Astrocyte (in vitro differentiated cells and primary cell): Measurements from ENCODE around the gene CARD8. TPM values are rescaled to one million over a fixed set of nuclear protein-coding genes. Genes with fewer than 3 reads are reported as not detected.

Experiments used
- DNase-seq: peaks from one replicate; pipeline ENCODE4 v3.0.0-alpha.2; 2010; ENCODE audit warnings: low read depth
- FAIRE-seq: peaks from 2 replicates; lab custom pipeline; 2011; peaks lifted over from hg19 to GRCh38; lab: Jason Lieb, UNC
- H2AFZ ChIP-seq: 2 replicates; pipeline ENCODE4 v1.6.0; 2012; ENCODE audit warnings: low read depth, low read length, inconsistent platforms
- H3K27ac ChIP-seq: 2 replicates; pipeline ENCODE4 v1.5.1; 2011; ENCODE audit warnings: low read depth, low read length, inconsistent platforms
- H3K27me3 ChIP-seq: 2 replicates; pipeline ENCODE4 v1.6.0; 2011; ENCODE audit warnings: low read length, inconsistent platforms; ENCODE audit not compliant: insufficient read depth
- H3K36me3 ChIP-seq: 2 replicates; pipeline ENCODE4 v1.5.1; 2011; ENCODE audit warnings: low read length, inconsistent platforms; ENCODE audit not compliant: insufficient read depth
- H3K4me1 ChIP-seq: 2 replicates; pipeline ENCODE4 v1.5.1; 2011; ENCODE audit warnings: low read length, inconsistent platforms; ENCODE audit not compliant: insufficient read depth
- H3K4me2 ChIP-seq: 2 replicates; pipeline ENCODE4 v1.6.0; 2012; ENCODE audit warnings: low read length, inconsistent platforms
- H3K4me3 ChIP-seq: 2 replicates; pipeline ENCODE4 v1.5.1; 2011; ENCODE audit warnings: low read depth, mild to moderate bottlenecking, low read length, inconsistent platforms; ENCODE audit not compliant: insufficient read depth
- H3K79me2 ChIP-seq: 2 replicates; pipeline ENCODE4 v1.6.0; 2012; ENCODE audit warnings: mild to moderate bottlenecking, low read length, inconsistent platforms; ENCODE audit not compliant: insufficient read depth
- H3K9ac ChIP-seq: 2 replicates; pipeline ENCODE4 v1.6.0; 2012; ENCODE audit warnings: mild to moderate bottlenecking, low read length, inconsistent platforms
- H3K9me3 ChIP-seq: 2 replicates; pipeline ENCODE4 v1.5.1; 2012; ENCODE audit warnings: low read depth, mild to moderate bottlenecking, low read length, inconsistent platforms; ENCODE audit not compliant: insufficient read depth
- H4K20me1 ChIP-seq: 2 replicates; pipeline ENCODE4 v1.6.0; 2012; ENCODE audit warnings: low read length, inconsistent platforms; ENCODE audit not compliant: insufficient read depth
- H3K27ac Mint-ChIP-seq: one replicate; pipeline ENCODE4 v1.8.0; 2021; ENCODE audit warnings: mild to moderate bottlenecking, mixed read lengths; ENCODE audit not compliant: unreplicated experiment
- H3K27me3 Mint-ChIP-seq: one replicate; pipeline ENCODE4 v1.8.0; 2021; ENCODE audit warnings: low read depth, mixed read lengths; ENCODE audit not compliant: unreplicated experiment
- H3K36me3 Mint-ChIP-seq: one replicate; pipeline ENCODE4 v1.8.0; 2021; ENCODE audit warnings: low read depth, mixed read lengths; ENCODE audit not compliant: unreplicated experiment
- H3K4me1 Mint-ChIP-seq: one replicate; pipeline ENCODE4 v1.8.0; 2021; ENCODE audit warnings: low read depth, mixed read lengths; ENCODE audit not compliant: unreplicated experiment
- H3K4me3 Mint-ChIP-seq: one replicate; pipeline ENCODE4 v1.8.0; 2021; ENCODE audit warnings: mild to moderate bottlenecking, moderate library complexity, mixed read lengths; ENCODE audit not compliant: unreplicated experiment
- H3K9me3 Mint-ChIP-seq: one replicate; pipeline ENCODE4 v1.8.0; 2021; ENCODE audit warnings: mild to moderate bottlenecking, mixed read lengths; ENCODE audit not compliant: unreplicated experiment
- EZH2 ChIP-seq: IDR thresholded peaks from 2 replicates; pipeline ENCODE4 v1.6.1; 2012; ENCODE audit warnings: mild to moderate bottlenecking, low read length, inconsistent platforms; ENCODE audit not compliant: insufficient read depth
- total RNA-seq: library from RNA; stranded (reverse); gene quantifications from 2 replicates; pipeline ENCODE4 v1.2.1, GENCODE V29; 2021
- TF ChIP-seq, protein P1 (sequence below): IDR thresholded peaks from 2 replicates; pipeline ENCODE4 v1.5.1; 2011; ENCODE audit warnings: low read depth, mild to moderate bottlenecking, inconsistent platforms, low read length, moderate library complexity; ENCODE audit not compliant: insufficient read depth

CARD8 gene
- total RNA-seq, 1 donor from 2014 or later, result 26.3 TPM

DNA sequence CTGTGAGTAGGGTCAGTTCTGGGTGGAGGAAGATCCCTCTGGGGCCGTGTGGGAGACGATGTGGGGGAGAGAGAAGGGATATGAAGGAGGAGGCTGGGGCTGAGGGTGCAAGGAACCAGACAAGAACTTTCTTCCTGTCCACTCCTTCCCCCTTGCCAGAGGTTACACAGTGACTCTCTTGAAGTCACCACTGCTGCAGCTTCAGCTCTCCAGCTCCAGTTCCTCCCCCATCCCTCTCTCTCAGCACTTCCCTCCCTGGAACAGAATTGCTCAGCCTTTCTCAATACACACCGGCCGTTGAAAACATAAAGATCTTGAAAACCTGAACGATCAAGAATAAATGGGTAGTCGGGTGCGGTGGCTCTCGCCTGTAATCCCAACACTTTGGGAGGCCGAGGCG lies 80.1 kb downstream of the CARD8 start:
- H3K4me1 Mint-ChIP-seq, result peaks cover 4% of the 10 kb centered on the region
- Histone ChIP-seq H3K9me3 (no peaks in the 10 kb centered on the region), H3K4me3 (no peak overlapping the region), H3K4me1 (peaks cover 9% of the 10 kb centered on the region), H3K36me3 (peaks cover 13% of the 10 kb centered on the region), H3K27me3 (no peaks in the 10 kb centered on the region), H4K20me1 (no peaks in the 10 kb centered on the region), H3K27ac (no peak overlapping the region), H3K9ac (no peak overlapping the region), H3K4me2 (no peak overlapping the region), H2AFZ (no peak overlapping the region), H3K79me2 (peaks cover 11% of the 10 kb centered on the region)
- H3K36me3 Mint-ChIP-seq, result peaks cover 20% of the 10 kb centered on the region
- DNase-seq (no peak), FAIRE-seq (no peak)
- no peaks in the 10 kb centered on the region for H3K9me3 Mint-ChIP-seq
- H3K27me3 Mint-ChIP-seq, result no peaks in the 10 kb centered on the region
- H3K27ac Mint-ChIP-seq, result no peak overlapping the region
- no peak for TF ChIP-seq EZH2
- TF ChIP-seq, protein P1, sequence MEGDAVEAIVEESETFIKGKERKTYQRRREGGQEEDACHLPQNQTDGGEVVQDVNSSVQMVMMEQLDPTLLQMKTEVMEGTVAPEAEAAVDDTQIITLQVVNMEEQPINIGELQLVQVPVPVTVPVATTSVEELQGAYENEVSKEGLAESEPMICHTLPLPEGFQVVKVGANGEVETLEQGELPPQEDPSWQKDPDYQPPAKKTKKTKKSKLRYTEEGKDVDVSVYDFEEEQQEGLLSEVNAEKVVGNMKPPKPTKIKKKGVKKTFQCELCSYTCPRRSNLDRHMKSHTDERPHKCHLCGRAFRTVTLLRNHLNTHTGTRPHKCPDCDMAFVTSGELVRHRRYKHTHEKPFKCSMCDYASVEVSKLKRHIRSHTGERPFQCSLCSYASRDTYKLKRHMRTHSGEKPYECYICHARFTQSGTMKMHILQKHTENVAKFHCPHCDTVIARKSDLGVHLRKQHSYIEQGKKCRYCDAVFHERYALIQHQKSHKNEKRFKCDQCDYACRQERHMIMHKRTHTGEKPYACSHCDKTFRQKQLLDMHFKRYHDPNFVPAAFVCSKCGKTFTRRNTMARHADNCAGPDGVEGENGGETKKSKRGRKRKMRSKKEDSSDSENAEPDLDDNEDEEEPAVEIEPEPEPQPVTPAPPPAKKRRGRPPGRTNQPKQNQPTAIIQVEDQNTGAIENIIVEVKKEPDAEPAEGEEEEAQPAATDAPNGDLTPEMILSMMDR, result no peak
- peak overlapping the region; percentile 17 for H3K4me3 Mint-ChIP-seq

DNA sequence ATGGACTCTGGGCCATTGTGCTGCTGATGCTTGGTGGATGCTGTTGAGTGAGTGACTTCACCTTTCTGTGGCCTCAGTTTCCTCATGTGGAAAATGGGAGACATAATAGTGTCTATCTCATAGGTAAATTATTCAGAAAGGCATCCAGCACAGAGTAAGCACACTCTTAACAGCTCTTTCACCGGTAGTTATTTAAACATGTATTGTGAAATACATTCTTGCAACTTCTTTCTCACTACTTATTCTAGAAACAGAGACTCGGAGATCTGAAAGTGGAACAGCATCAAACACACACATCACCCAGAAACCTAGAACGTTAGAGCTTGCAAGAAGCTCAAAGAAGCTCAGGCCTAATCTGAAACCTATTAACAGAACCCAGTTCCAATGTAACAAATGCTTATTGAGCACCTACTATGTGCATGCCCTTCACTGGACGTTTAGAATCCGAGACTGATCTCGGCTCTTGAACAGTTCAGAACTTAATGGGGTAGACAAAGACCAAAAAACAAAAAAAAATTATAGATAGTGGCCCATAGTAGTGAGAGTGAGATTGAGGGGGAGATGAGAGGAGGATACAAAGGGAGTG lies 81.2 kb downstream of the CARD8 start:
- Mint-ChIP-seq H3K27me3 (no peaks in the 10 kb centered on the region), H3K27ac (peak overlapping the region; percentile 10), H3K4me3 (no peak overlapping the region), H3K4me1 (peaks cover 4% of the 10 kb centered on the region), H3K36me3 (peaks cover 14% of the 10 kb centered on the region), H3K9me3 (no peaks in the 10 kb centered on the region)
- Histone ChIP-seq H3K4me3 (no peak overlapping the region), H3K79me2 (peaks cover 11% of the 10 kb centered on the region), H3K27me3 (no peaks in the 10 kb centered on the region), H3K4me1 (peaks cover 9% of the 10 kb centered on the region), H3K4me2 (no peak overlapping the region), H3K27ac (no peak overlapping the region), H3K9ac (no peak overlapping the region), H3K9me3 (no peaks in the 10 kb centered on the region), H2AFZ (no peak overlapping the region), H3K36me3 (peaks cover 11% of the 10 kb centered on the region), H4K20me1 (no peaks in the 10 kb centered on the region)
- TF ChIP-seq, protein P1, result no peak
- TF ChIP-seq EZH2, result no peak
- DNase-seq, result no peak
- FAIRE-seq, result no peak

DNA sequence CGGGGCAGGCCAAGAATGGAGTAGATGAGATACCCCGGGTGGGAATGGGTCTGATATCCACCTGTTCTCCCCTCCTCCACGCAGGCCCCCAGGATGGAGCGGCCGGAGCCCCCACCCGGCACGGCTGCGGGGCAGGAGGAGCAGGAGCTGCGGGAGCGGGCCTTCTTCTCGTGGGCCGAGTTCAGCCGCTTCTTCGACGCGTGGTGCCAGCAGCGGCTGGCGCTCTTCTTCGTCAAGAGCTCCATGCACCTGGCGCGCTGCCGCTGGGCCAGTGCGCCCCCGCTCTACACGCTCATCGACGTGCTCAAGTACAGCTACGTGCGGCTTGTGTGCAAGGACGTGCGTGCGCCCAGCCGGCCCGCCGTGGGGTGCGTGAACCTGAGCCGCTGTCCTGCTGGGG lies 84.0 kb downstream of the CARD8 start:
- H3K9me3 ChIP-seq, result no peaks in the 10 kb centered on the region
- no peaks in the 10 kb centered on the region for H3K9me3 Mint-ChIP-seq
- H4K20me1 ChIP-seq, result no peaks in the 10 kb centered on the region
- no peak overlapping the region for H3K27ac Mint-ChIP-seq
- FAIRE-seq, result no peak
- H3K4me3 Mint-ChIP-seq, result peak overlapping the region; percentile 93
- H3K27me3 Mint-ChIP-seq, result no peaks in the 10 kb centered on the region
- H3K79me2 ChIP-seq, result peaks cover 20% of the 10 kb centered on the region
- no peak for TF ChIP-seq EZH2
- TF ChIP-seq, protein P1, result no peak
- H3K4me3 ChIP-seq, result peak overlapping the region; percentile 84
- H3K36me3 Mint-ChIP-seq, result peaks cover 14% of the 10 kb centered on the region
- peaks cover 4% of the 10 kb centered on the region for H3K4me1 Mint-ChIP-seq
- peaks cover 9% of the 10 kb centered on the region for H3K4me1 ChIP-seq
- no peak overlapping the region for H3K27ac ChIP-seq
- H2AFZ ChIP-seq, result no peak overlapping the region
- H3K9ac ChIP-seq, result no peak overlapping the region
- H3K27me3 ChIP-seq, result no peaks in the 10 kb centered on the region
- peaks cover 11% of the 10 kb centered on the region for H3K36me3 ChIP-seq
- no peak for DNase-seq
- peak overlapping the region; percentile 99 for H3K4me2 ChIP-seq
